Coronary artery (tissue), 2 donors: ENCODE data around the gene PEF1.

Experiments
- DNase-seq: peaks from one replicate; pipeline ENCODE4 v3.0.0-alpha.2; 2017; ENCODE audit warnings: low spot score
- H3K27ac ChIP-seq, 2 donors: fragments of 200-600 bp; sonication (generic); one replicate each; pipeline ENCODE4 v1.5.1; 2016 to 2019
- H3K4me3 ChIP-seq: fragments of 200-600 bp; sonication (generic); 2 replicates; pipeline ENCODE4 v1.5.1; 2016; ENCODE audit warnings: mild to moderate bottlenecking, moderate library complexity
- TF ChIP-seq, protein P1 (sequence below): fragments of 200-600 bp; sonication (generic); IDR thresholded peaks from one replicate; pipeline ENCODE4 v1.5.1; 2019; ENCODE audit warnings: antibody characterized with exemption

PEF1 gene

DNA sequence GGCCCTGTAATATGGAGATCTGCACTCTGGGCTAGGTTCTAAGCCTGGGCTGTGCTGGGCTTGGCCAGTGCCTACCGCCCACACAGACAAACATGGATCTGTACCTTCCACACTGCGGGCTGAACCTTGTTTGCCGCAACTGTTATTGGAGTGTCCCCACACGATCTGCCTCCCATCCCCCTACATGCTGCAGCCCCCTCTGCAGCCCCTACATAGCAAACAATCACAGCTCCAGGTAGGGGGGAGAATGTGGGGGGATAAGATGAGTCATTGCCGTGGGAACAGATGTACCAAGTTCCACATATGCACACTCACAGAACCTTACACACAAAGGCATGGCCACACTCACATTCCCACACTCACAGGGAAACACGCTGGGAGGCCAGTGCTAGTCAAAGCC, 29.3 kb downstream of the PEF1 start:
- Histone ChIP-seq H3K27ac (peak overlapping the region in 1 of 2 donors; percentile 79), H3K4me3 (no peak overlapping the region)
- DNase-seq = peak; percentile 56
- TF ChIP-seq, protein P1, sequence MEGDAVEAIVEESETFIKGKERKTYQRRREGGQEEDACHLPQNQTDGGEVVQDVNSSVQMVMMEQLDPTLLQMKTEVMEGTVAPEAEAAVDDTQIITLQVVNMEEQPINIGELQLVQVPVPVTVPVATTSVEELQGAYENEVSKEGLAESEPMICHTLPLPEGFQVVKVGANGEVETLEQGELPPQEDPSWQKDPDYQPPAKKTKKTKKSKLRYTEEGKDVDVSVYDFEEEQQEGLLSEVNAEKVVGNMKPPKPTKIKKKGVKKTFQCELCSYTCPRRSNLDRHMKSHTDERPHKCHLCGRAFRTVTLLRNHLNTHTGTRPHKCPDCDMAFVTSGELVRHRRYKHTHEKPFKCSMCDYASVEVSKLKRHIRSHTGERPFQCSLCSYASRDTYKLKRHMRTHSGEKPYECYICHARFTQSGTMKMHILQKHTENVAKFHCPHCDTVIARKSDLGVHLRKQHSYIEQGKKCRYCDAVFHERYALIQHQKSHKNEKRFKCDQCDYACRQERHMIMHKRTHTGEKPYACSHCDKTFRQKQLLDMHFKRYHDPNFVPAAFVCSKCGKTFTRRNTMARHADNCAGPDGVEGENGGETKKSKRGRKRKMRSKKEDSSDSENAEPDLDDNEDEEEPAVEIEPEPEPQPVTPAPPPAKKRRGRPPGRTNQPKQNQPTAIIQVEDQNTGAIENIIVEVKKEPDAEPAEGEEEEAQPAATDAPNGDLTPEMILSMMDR = no peak

DNA sequence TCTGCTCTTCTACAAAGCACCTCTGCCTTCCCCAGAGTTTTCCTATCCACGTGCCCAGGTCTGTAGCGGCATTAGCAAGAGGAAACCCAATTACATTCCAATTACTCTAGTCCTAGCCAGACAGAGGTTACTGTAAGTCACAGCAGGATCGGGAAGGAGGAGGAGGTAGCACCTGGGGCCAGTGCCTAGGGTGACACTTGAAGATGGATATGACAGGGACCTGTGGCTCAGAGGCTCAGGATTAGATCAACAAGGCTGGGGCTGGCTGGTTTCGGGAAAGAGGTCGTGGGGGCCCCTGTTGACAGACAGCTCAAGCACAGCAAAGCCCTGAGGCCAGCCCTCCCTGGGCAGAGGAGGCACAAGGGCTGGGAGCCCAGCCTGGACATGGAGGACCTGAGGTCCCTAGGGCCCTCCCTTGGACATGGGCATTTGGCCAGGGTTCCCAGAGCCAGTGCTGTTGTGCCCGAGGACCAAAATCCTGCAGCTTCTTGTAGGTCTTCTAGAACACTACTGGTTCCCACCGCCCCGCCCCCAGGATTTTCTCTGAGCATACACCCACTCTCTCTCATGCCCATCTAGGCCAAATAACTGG, 30.2 kb downstream of the PEF1 start:
- H3K4me3 ChIP-seq = no peak overlapping the region
- peak; percentile 80 for DNase-seq
- TF ChIP-seq, protein P1 = no peak
- H3K27ac ChIP-seq = peak overlapping the region; percentile 66 to 79

DNA sequence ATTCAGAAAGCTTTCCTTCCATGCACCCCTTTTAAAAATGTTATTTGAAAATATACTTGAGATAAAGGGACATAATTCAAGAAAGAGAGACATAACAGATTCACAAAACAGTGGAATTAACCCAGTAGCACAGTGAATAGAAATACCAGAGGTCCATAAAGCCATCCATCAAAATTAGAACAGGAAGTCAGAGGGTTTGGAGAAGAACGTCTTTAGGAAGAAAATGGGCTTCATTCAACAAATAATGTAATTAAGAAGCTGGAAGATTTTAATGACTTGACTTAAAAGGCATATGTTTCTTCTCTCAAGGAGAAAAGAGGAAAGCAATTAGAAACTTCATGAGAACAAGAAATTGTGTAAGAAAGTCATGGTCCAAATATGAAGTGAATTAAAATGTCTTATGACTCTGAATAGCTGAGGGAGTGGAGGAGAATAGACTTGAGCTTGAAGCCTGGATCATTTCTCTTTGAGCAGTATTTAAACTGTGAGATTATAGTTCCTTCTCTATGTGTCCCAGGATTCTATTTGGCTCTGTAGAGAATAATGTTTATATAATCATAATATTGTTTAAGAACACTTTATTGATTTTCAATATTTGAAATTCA, 35.1 kb downstream of the PEF1 start:
- TF ChIP-seq, protein P1 = no peak
- no peak for DNase-seq
- Histone ChIP-seq H3K27ac (no peak overlapping the region), H3K4me3 (no peak overlapping the region)

DNA sequence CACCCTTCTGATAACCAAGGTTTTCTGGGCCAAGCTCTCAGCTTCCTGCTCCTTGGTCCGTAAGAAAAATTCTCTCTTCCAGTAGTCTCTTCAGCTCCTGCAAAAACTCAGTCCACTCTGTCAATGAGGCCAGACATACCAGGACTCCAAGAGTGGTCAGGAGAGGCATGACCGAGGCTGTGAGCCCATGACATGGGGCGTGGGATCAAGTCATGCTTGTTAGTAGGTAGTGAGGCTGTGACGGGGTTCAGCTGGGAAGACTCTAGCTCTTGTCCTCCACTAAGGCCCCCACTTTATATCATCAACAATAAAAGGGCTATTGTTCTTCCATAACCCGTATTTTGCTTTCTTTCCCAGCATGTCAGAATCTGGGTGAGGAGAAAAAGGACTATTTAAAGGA, 37.3 kb downstream of the PEF1 start:
- no peak overlapping the region for H3K27ac ChIP-seq
- DNase-seq = peak; percentile 36
- TF ChIP-seq, protein P1 = no peak

DNA sequence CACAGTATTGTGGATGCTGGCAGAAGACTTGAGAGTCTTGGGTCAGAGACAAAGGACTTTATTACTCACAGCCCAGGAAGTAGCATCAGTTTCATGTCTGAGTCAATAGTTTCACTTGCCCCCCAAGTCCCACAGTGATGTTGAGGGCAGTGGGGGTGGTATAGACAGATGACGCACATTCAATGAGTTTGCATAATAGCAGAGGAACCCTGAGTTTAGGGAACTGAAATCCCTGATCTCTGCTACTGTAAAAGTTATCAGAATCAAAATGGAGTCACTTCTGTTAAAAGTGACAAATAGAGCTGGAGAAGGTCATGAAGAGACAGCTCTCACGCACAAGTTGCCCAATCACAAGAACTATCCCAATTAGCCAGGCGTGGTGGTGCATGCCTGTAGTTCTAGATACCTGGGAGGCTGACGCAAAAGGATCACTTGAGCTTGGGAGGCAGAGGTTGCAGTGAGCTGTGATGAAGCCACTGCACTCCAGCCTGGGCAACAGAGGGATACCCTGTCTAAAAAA, 38.7 kb downstream of the PEF1 start:
- H3K4me3 ChIP-seq = no peak overlapping the region
- H3K27ac ChIP-seq = no peak overlapping the region
- DNase-seq = peak; percentile 21
- TF ChIP-seq, protein P1 = no peak

More for the DNA sequence above, 37.3 kb downstream of the PEF1 start:
- no peak overlapping the region for H3K4me3 ChIP-seq

DNA sequence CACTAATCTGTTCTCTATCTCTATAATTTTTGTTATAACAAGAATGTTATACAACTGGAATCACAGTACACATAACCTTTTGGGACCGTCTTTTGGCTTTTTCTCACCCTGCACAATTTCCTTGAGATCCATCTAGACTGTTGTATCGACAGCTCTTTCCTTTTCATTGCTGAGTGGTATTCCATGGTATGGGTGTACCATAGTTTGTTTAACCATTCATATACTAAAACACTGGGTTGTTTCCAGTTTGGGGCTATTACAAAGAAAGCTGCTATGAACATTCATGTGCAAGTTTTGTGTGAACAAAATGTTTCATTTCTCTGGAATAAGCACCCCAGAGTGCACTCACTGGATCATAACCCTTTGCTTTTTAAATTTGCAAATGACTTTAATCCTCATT, 42.6 kb downstream of the PEF1 start:
- TF ChIP-seq, protein P1 = no peak
- Histone ChIP-seq H3K4me3 (no peak overlapping the region), H3K27ac (no peak overlapping the region)
- no peak for DNase-seq

DNA sequence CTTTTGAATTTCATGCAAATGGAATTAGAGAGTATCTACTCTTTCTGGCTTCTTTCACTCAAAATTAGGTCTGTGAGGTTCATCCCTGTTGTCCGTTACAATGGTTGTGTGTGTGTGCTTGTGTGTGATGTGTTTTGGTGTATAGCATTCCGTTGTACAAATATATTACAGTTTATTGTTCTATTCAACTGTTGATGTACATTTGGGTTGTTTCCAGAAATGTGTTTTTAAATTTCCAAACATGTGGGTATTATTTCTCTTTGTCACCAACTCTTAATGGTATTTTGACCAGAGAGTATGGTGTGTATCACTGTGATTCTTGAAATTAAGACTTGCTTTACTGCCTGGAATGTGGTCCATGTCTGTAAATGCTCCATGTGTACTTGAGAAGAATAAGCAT, 44.0 kb downstream of the PEF1 start:
- TF ChIP-seq, protein P1 = no peak
- H3K4me3 ChIP-seq = no peak overlapping the region
- DNase-seq = no peak
- H3K27ac ChIP-seq = no peak overlapping the region
